BE2C (cell line): ENCODE measurements around the gene CHRNA4.
"Not testable (repeated sequence)": the region's sequence is repeated elsewhere in the genome, so short reads cannot be mapped to it uniquely, and the experiment has no call there.

Source experiments
- DNase-seq: peaks from one replicate; pipeline ENCODE4 v3.0.0-alpha.2; 2020
- H3K27me3 ChIP-seq: fragments of 250-450 bp; sonication (Bioruptor Pico); 2 replicates; pipeline ENCODE4 v1.5.1; 2020; ENCODE audit warnings: mild to moderate bottlenecking
- H3K36me3 ChIP-seq: fragments of 250-450 bp; sonication (Bioruptor Pico); 2 replicates; pipeline ENCODE4 v1.5.1; 2020; ENCODE audit warnings: mild to moderate bottlenecking
- H3K4me1 ChIP-seq: fragments of 250-450 bp; sonication (Bioruptor Pico); 2 replicates; pipeline ENCODE4 v1.5.1; 2020
- H3K4me3 ChIP-seq: 2 replicates; pipeline ENCODE4 v1.5.1; 2011; ENCODE audit warnings: low read depth, low read length
- H3K9me3 ChIP-seq: fragments of 250-450 bp; sonication (Bioruptor Pico); 2 replicates; pipeline ENCODE4 v1.5.1; 2020
- CTCF ChIP-seq: IDR thresholded peaks from 2 replicates; pipeline ENCODE4 v1.5.1; 2012; ENCODE audit warnings: mild to moderate bottlenecking, low read depth, low read length

The CHRNA4 gene

GRCh38 chr20:63308218-63308911 lies 52.8 kb downstream of the CHRNA4 start:
- no peak for DNase-seq
- Histone ChIP-seq H3K4me1 (no peaks in the 10 kb centered on the region), H3K9me3 (no peaks in the 10 kb centered on the region), H3K4me3 (no peak overlapping the region), H3K36me3 (no peaks in the 10 kb centered on the region), H3K27me3 (peaks cover 9% of the 10 kb centered on the region)
- no peak for TF ChIP-seq CTCF

GRCh38 chr20:63307538-63308217 lies 53.5 kb downstream of the CHRNA4 start:
- peaks cover 9% of the 10 kb centered on the region for H3K27me3 ChIP-seq
- no peak for DNase-seq
- H3K4me1 ChIP-seq, result no peaks in the 10 kb centered on the region
- TF ChIP-seq CTCF, result no peak
- no peaks in the 10 kb centered on the region for H3K9me3 ChIP-seq
- H3K36me3 ChIP-seq, result no peaks in the 10 kb centered on the region
- H3K4me3 ChIP-seq, result no peak overlapping the region

GRCh38 chr20:63306673-63307537 lies 54.2 kb downstream of the CHRNA4 start:
- no peaks in the 10 kb centered on the region for H3K9me3 ChIP-seq
- no peaks in the 10 kb centered on the region for H3K36me3 ChIP-seq
- no peaks in the 10 kb centered on the region for H3K4me1 ChIP-seq
- H3K27me3 ChIP-seq, result peaks cover 13% of the 10 kb centered on the region
- H3K4me3 ChIP-seq, result no peak overlapping the region
- no peak for TF ChIP-seq CTCF
- DNase-seq, result no peak

- not testable (repeated sequence) for DNase-seq, H3K9me3 ChIP-seq, H3K36me3 ChIP-seq, H3K4me1 ChIP-seq, H3K4me3 ChIP-seq
- peaks cover 14% of the 10 kb centered on the region for H3K27me3 ChIP-seq
These were observed 55.0 kb downstream of the CHRNA4 start for GRCh38 chr20:63305933-63306672.

- no peak for TF ChIP-seq CTCF
- Histone ChIP-seq H3K27me3 (peaks cover 21% of the 10 kb centered on the region), H3K4me1 (no peaks in the 10 kb centered on the region), H3K4me3 (no peak overlapping the region), H3K9me3 (no peaks in the 10 kb centered on the region), H3K36me3 (no peaks in the 10 kb centered on the region)
- no peak for DNase-seq
These were observed 55.8 kb downstream of the CHRNA4 start for GRCh38 chr20:63305393-63305792.

GRCh38 chr20:63303095-63303666 lies 58.0 kb downstream of the CHRNA4 start:
- no peak for TF ChIP-seq CTCF
- Histone ChIP-seq H3K4me3 (no peak overlapping the region), H3K9me3 (no peaks in the 10 kb centered on the region), H3K27me3 (peaks cover 31% of the 10 kb centered on the region), H3K4me1 (no peaks in the 10 kb centered on the region), H3K36me3 (no peaks in the 10 kb centered on the region)
- no peak for DNase-seq
